Suprapubic skin (tissue), 4 donors: Measurements from ENCODE around the gene SRMS. TPM values are rescaled to one million over a fixed set of nuclear protein-coding genes. Genes with fewer than 3 reads are reported as not detected.
"Not testable (repeated sequence)": the region's sequence is repeated elsewhere in the genome, so short reads cannot be mapped to it uniquely, and the experiment has no call there.

Experiments used
- DNase-seq, 2 donors: peaks; one replicate each; pipeline ENCODE4 v3.0.0-alpha.2; 2019; ENCODE audit warnings: low spot score in 2 of 2
- H3K27ac ChIP-seq: fragments of 200-600 bp; sonication (generic); one replicate; pipeline ENCODE4 v1.5.1; 2019
- H3K27me3 ChIP-seq: fragments of 200-600 bp; sonication (generic); one replicate; pipeline ENCODE4 v1.5.1; 2019
- H3K36me3 ChIP-seq: fragments of 200-600 bp; sonication (generic); one replicate; pipeline ENCODE4 v1.5.1; 2019
- H3K4me1 ChIP-seq: fragments of 200-600 bp; sonication (generic); one replicate; pipeline ENCODE4 v1.5.1; 2019
- H3K4me3 ChIP-seq: fragments of 200-600 bp; sonication (generic); one replicate; pipeline ENCODE4 v1.5.1; 2019; ENCODE audit warnings: mild to moderate bottlenecking
- H3K9me3 ChIP-seq: fragments of 200-600 bp; sonication (generic); one replicate; pipeline ENCODE4 v1.5.1; 2019
- CTCF ChIP-seq, 2 donors: fragments of 200-600 bp in 1 of 2; fragments of 450-650 bp in 1 of 2; sonication (generic) in 1 of 2; IDR thresholded peaks; one replicate each; pipeline ENCODE4 v1.5.1; 2016 to 2019; ENCODE audit warnings: antibody characterized with exemption in 2 of 2, mild to moderate bottlenecking in 1 of 2, moderate library complexity in 1 of 2
- EP300 ChIP-seq: sonication (generic); formaldehyde crosslinking; IDR thresholded peaks from one replicate; pipeline ENCODE4 v1.6.1; 2017; ENCODE audit warnings: antibody characterized with exemption
- POLR2A ChIP-seq, 2 donors: fragments of 450-650 bp; IDR thresholded peaks; one replicate each; pipeline ENCODE4 v1.6.1; 2017; ENCODE audit warnings: antibody characterized with exemption in 2 of 2, mild to moderate bottlenecking in 2 of 2, moderate library complexity in 2 of 2
- POLR2AphosphoS5 ChIP-seq, 3 donors: sonication (generic); formaldehyde crosslinking; IDR thresholded peaks; one replicate each; pipeline ENCODE4 v1.6.1; 2017; ENCODE audit warnings: antibody characterized with exemption in 3 of 3
- WGBS: methylation state at CpG from one replicate; pipeline ENCODE4 v1.1.5; 2018; 5-methylcytosine and 5-hydroxymethylcytosine counted together
- total RNA-seq, 4 donors: library from RNA; depleted of rRNA; stranded (reverse); fragments of >200 nt; gene quantifications; one replicate each; pipeline ENCODE4 v1.1.0, GENCODE V29; 2016

SRMS gene
- total RNA-seq, 4 donors from 2014 or later: 1.3 TPM; not detected in 3

DNA sequence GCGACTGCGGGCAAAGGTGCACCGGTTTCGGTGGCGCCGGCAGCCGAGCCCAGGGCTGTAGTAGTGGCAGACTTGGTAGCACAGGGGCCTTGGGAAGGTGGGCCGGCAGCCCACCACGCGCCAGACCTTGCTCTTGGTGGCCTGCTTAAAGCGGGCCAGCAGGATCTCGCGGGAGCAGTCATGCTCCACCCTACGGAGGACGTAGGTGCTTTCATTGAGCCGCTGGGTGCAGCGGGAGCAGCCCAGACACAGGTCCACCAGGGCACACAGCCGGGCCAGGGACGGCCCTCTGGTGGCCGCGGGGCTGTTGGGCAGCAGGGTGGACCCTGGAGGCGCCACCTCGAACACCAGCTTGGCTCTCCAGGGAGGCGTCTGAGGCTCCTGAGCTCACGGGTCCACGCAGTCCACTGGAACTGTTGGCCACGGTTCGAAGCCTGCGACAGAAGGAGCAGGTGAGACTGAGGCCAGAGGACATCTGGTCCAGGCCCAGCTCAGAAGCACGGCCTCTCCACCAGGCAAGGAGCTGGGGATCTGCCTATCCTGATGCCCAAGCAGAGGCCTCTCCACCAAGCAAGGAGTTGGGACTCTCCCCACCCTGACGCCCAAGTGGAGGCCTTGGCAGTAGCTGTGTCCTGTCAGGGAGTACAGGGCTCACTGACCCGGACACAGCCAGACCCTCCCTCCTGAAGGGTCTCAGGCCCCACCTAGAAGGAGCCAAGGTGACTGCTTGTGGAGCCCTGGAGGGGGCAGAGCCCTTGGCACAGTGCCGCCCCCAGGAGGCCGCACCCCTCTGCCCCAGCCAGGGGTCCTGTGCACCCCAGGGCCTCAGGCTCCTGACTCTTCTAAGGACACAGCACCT is 25.5 kb upstream of the SRMS start:
- Histone ChIP-seq H3K27ac (peak overlapping the region; percentile 76), H3K4me3 (peak overlapping the region; percentile 89), H3K27me3 (no peaks in the 10 kb centered on the region), H3K4me1 (peaks cover 25% of the 10 kb centered on the region), H3K36me3 (no peaks in the 10 kb centered on the region), H3K9me3 (no peaks in the 10 kb centered on the region)
- TF ChIP-seq POLR2A (IDR thresholded peaks at IDR 0.05): no peak
- TF ChIP-seq POLR2AphosphoS5 (IDR thresholded peaks at IDR 0.05): no peak
- WGBS: 80% methylated on average over 8 of the region's 34 CpGs
- DNase-seq: no peak

DNA sequence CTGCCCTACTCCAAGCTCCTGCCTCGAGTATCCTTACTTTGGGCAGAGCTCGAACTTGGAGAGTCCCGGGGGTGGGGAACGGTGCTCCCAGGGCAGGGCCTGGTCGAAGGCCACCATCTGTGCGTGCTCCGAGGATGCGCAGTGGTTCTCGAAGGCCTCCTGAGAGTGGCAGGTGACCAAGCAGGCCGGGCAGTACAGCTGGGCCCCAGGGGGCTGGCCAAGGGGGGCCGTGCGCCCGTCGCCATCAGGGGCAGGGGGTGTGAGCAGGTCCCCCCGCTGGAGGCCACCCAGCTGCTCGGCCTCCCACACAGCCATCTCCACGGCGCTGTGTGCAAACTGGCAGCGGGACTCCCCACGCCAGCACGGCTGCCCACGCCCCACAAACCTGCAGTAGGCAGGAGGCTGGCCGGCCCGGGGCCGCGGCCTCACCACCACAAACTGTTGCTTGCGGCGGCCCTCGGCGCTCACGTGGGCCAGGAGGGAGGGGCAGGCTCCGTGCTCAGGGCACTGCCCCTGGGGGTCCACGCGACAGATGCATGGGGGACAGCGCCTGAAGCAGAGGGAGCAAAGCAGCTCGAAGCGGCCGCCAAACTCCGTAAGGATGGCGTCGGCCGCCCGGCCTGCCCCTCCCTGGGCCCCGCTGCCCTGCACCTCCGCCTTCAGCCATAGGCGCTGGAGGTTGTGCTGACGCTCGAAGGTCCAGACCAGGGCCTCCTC is 24.7 kb upstream of the SRMS start:
- Histone ChIP-seq H3K4me3 (no peak overlapping the region), H3K4me1 (peaks cover 25% of the 10 kb centered on the region), H3K27ac (no peak overlapping the region), H3K36me3 (no peaks in the 10 kb centered on the region), H3K27me3 (no peaks in the 10 kb centered on the region), H3K9me3 (no peaks in the 10 kb centered on the region)
- WGBS: no CpG with 5 or more reads among the region's 48 CpGs
- TF ChIP-seq POLR2A (IDR thresholded peaks at IDR 0.05) (no peak), POLR2AphosphoS5 (IDR thresholded peaks at IDR 0.05) (no peak), EP300 (no peak), CTCF (IDR thresholded peaks at IDR 0.05) (no peak)
- DNase-seq: no peak

DNA sequence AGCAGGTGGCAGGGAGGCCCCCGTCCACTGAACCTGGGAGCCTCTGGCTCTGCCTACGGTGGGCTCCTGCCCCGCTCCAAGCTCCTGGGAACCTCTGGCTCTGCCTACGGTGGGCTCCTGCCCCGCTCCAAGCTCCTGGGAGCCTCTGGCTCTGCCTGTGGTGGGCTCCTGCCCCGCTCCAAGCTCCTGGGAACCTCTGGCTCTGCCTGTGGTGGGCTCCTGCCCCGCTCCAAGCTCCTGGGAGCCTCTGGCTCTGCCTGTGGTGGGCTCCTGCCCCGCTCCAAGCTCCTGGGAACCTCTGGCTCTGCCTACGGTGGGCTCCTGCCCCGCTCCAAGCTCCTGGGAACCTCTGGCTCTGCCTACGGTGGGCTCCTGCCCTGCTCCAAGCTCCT is 23.5 kb upstream of the SRMS start:
- not testable (repeated sequence) for H3K27me3 ChIP-seq, H3K4me3 ChIP-seq, DNase-seq, H3K36me3 ChIP-seq, H3K9me3 ChIP-seq, H3K27ac ChIP-seq
- WGBS: 73% methylated on average over 7 of the region's 11 CpGs
- H3K4me1 ChIP-seq: peaks cover 25% of the 10 kb centered on the region

GRCh38 chr20:63570281-63571086 is 22.9 kb upstream of the SRMS start:
- TF ChIP-seq EP300 (no peak), POLR2A (IDR thresholded peaks at IDR 0.05) (no peak), POLR2AphosphoS5 (IDR thresholded peaks at IDR 0.05) (no peak), CTCF (IDR thresholded peaks at IDR 0.05) (no peak)
- no peak for DNase-seq
- WGBS: 94% methylated on average over 11 of the region's 28 CpGs
- no peaks in the 10 kb centered on the region for H3K27me3 ChIP-seq
- no peak overlapping the region for H3K4me3 ChIP-seq
- peaks cover 25% of the 10 kb centered on the region for H3K4me1 ChIP-seq
- no peaks in the 10 kb centered on the region for H3K9me3 ChIP-seq
- H3K27ac ChIP-seq: no peak overlapping the region
- H3K36me3 ChIP-seq: peaks cover 12% of the 10 kb centered on the region

DNA sequence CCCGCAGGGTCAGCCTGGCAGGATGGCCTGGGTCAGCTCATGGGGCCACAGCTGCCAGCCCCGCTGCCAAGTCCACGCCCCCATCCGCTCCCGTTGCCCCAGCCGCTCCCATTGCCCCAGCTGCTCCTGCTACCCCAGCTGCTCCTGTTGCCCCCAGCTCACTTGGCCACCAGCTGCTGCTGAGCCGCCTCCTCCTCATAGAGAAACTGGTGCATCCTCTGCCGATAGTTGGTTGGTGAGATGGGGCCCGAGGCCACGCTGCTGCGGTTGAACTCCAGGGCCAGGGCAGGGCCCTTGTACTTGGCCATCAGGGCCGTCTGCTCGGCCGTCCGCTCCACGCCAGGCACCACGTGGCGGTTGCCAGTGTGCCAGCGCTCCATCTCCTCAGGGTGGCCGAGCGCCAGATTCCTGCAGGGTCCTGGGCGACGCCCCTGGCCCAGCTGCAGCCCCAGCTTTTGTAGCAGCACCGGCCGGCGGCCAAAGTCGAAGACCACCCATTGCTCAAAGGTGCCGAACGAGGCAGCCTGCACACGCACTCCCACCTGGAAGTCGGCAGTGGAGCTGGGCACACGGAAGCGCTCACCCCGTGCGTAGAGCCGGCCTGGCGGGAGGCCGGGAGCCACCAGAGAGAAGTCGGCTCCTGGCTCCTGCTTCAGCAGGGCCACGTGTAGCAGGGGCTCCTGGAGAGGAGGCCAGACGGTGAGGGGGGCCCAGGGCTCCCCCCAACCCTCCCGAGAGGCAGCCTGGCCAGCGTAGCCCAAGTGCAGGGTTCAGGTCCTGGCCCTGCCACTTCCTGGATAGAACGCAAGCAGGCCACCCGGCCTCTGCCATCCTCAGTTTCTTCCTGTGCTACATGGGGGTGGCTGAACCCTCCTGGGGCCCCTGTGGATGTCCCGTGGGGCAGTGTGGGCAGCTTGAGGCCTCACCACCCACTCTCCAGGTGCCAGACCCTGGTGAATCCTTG is 21.7 kb upstream of the SRMS start:
- Histone ChIP-seq H3K4me1 (peaks cover 16% of the 10 kb centered on the region), H3K9me3 (no peaks in the 10 kb centered on the region), H3K36me3 (peaks cover 24% of the 10 kb centered on the region), H3K27me3 (no peaks in the 10 kb centered on the region), H3K4me3 (no peak overlapping the region), H3K27ac (no peak overlapping the region)
- TF ChIP-seq CTCF (IDR thresholded peaks at IDR 0.05) (no peak), POLR2A (IDR thresholded peaks at IDR 0.05) (no peak), POLR2AphosphoS5 (IDR thresholded peaks at IDR 0.05) (no peak), EP300 (no peak)
- whole genome bisulfite sequencing: 79% methylated on average over 12 of the region's 46 CpGs
- DNase-seq: no peak
